Measurements from ENCODE around the gene EIF3F.

Gene EIF3F

GRCh38 chr11:8049084-8049483 lies 61.9 kb downstream of the EIF3F start:
- no peak overlapping the region for H3K4me3 ChIP-seq (ENCODE audit: low read depth, low read length)
- DNase-seq (ENCODE audit: low read depth) = no peak
- in situ Hi-C loops (cut with HindIII; ENCODE audit: low sequenced_read_pairs) = no loop called here
- no peak for TF ChIP-seq CTCF (IDR thresholded peaks at IDR 0.05; ENCODE audit: low read depth, low read length, missing control alignments)

All from astrocyte of the cerebellum (primary cell).